MM.1S (cell line): Measurements from ENCODE around the gene VPS54.
"Not testable (repeated sequence)": the region's sequence is repeated elsewhere in the genome, so short reads cannot be mapped to it uniquely, and the experiment has no call there.

Source experiments
- DNase-seq: peaks from one replicate; pipeline ENCODE4 v3.0.0-alpha.2; 2015
- H2AFZ ChIP-seq: fragments of 300-600 bp; sonication (generic); 2 replicates; pipeline ENCODE4 v1.6.0; 2016; ENCODE audit warnings: antibody characterized with exemption, low read length
- H3F3A ChIP-seq: fragments of 300-600 bp; sonication (generic); 2 replicates; pipeline ENCODE4 v1.6.1; 2016; ENCODE audit warnings: mild to moderate bottlenecking, antibody characterized with exemption, low read length, moderate library complexity, mixed read lengths; ENCODE audit not compliant: insufficient read depth
- H3K27ac ChIP-seq: fragments of 300-600 bp; sonication (generic); 2 replicates; pipeline ENCODE4 v1.5.1; 2016; ENCODE audit warnings: mild to moderate bottlenecking, low read length
- H3K27me3 ChIP-seq: fragments of 300-600 bp; sonication (generic); replicated peaks from 2 replicates; pipeline ENCODE4 v1.6.0; 2016; ENCODE audit warnings: low read length; ENCODE audit not compliant: insufficient read depth
- H3K36me3 ChIP-seq: fragments of 300-600 bp; sonication (generic); replicated peaks from 2 replicates; pipeline ENCODE4 v1.6.1; 2016; ENCODE audit warnings: mild to moderate bottlenecking, low read length, mixed read lengths; ENCODE audit not compliant: insufficient read depth
- H3K4me1 ChIP-seq: fragments of 300-600 bp; sonication (generic); 2 replicates; pipeline ENCODE4 v1.6.1; 2016; ENCODE audit warnings: low read length, mixed read lengths
- H3K4me2 ChIP-seq: fragments of 300-600 bp; sonication (generic); 2 replicates; pipeline ENCODE4 v1.6.0; 2016; ENCODE audit warnings: low read depth, low read length
- H3K4me3 ChIP-seq: fragments of 300-600 bp; sonication (generic); 2 replicates; pipeline ENCODE4 v1.5.1; 2016; ENCODE audit warnings: low read length, mixed read lengths
- H3K79me2 ChIP-seq: fragments of 300-600 bp; sonication (generic); 2 replicates; pipeline ENCODE4 v1.6.1; 2016; ENCODE audit warnings: mixed run types, low read length, mixed read lengths
- H3K9ac ChIP-seq: fragments of 300-600 bp; sonication (generic); 2 replicates; pipeline ENCODE4 v1.6.1; 2016; ENCODE audit warnings: low read length, mixed read lengths
- H3K9me2 ChIP-seq: fragments of 300-600 bp; sonication (generic); replicated peaks from 2 replicates; pipeline ENCODE4 v1.6.1; 2016; ENCODE audit warnings: mild to moderate bottlenecking, low read length, mixed read lengths; ENCODE audit not compliant: insufficient read depth
- H3K9me3 ChIP-seq: fragments of 300-600 bp; sonication (generic); replicated peaks from 2 replicates; pipeline ENCODE4 v1.6.1; 2016; ENCODE audit warnings: mild to moderate bottlenecking, low read length, mixed read lengths; ENCODE audit not compliant: insufficient read depth
- H4K20me1 ChIP-seq: fragments of 300-600 bp; sonication (generic); 2 replicates; pipeline ENCODE4 v1.6.1; 2016; ENCODE audit warnings: mild to moderate bottlenecking, low read length, moderate library complexity, mixed read lengths; ENCODE audit not compliant: insufficient read depth
- CTCF ChIP-seq: fragments of 300-600 bp; sonication (generic); IDR thresholded peaks from 2 replicates; pipeline ENCODE4 v1.5.1; 2016; ENCODE audit warnings: antibody characterized with exemption, low read length, mixed read lengths
- EZH2 ChIP-seq: fragments of 300-600 bp; sonication (generic); optimal IDR thresholded peaks from 2 replicates; pipeline ENCODE3; 2017; ENCODE audit warnings: low read depth, mild to moderate bottlenecking, antibody characterized with exemption, low read length, mixed read lengths
- EZH2phosphoT487 ChIP-seq: fragments of 300-600 bp; sonication (generic); IDR thresholded peaks from 2 replicates; pipeline ENCODE4 v1.6.1; 2018; ENCODE audit warnings: antibody characterized with exemption, low read length

Gene VPS54

GRCh38 chr2:63992061-63992685 lies 27.1 kb downstream of the VPS54 start:
- Histone ChIP-seq H3K4me1 (no peaks in the 10 kb centered on the region), H4K20me1 (no peaks in the 10 kb centered on the region), H3K4me3 (no peak overlapping the region), H3K27ac (no peak overlapping the region), H3K4me2 (no peak overlapping the region), H2AFZ (no peak overlapping the region), H3F3A (no peaks in the 10 kb centered on the region), H3K27me3 (no peaks in the 10 kb centered on the region), H3K36me3 (no peaks in the 10 kb centered on the region), H3K9me2 (no peaks in the 10 kb centered on the region), H3K79me2 (no peaks in the 10 kb centered on the region), H3K9me3 (no peaks in the 10 kb centered on the region), H3K9ac (no peak overlapping the region)
- no peak for TF ChIP-seq CTCF
- TF ChIP-seq EZH2 = no peak
- TF ChIP-seq EZH2phosphoT487 = no peak
- no peak for DNase-seq

DNA sequence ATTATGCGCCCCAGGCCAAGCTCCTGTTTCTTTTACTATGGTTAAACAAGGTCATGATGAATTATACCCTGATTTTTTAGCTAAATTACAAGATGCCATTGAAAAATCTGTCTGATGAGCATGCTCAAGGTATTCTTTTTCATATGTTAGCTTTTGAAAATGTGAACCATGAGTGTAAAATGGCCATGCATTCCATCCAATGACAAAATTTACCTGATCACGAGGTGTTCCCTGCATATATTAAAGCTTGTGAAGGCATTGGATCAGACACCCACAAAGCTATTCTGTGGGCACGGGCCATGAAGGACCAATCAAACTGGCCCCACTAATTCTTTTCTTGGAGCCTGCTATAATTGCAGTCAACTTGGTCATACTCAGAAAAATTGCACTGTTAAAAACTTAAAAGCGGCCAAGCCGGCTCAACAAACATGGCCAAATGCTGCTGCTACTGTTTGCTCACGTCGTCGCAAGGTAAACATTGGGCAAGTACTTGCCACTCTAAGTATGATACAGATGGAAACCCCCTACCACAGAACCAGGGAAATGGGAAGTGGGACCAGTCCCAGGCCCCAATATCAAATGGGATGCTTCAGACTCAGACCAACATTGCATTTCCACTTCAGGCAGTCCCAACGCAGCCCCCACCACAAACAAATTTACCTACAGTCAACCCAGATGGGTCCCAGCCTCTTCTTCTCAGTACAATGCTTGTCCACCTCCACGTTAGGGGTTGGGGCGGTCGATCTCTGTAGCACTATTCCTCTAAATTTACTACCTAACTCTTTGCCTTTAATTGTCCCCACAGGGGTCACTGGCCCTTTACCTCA lies 27.8 kb downstream of the VPS54 start:
- not testable (repeated sequence) for H3K79me2 ChIP-seq, H3K4me3 ChIP-seq, H3K4me2 ChIP-seq, H3K9me3 ChIP-seq, H3K27ac ChIP-seq, H3K4me1 ChIP-seq, H3K9ac ChIP-seq, H3K36me3 ChIP-seq, H3F3A ChIP-seq, H3K9me2 ChIP-seq, H4K20me1 ChIP-seq, H2AFZ ChIP-seq, DNase-seq, H3K27me3 ChIP-seq

DNA sequence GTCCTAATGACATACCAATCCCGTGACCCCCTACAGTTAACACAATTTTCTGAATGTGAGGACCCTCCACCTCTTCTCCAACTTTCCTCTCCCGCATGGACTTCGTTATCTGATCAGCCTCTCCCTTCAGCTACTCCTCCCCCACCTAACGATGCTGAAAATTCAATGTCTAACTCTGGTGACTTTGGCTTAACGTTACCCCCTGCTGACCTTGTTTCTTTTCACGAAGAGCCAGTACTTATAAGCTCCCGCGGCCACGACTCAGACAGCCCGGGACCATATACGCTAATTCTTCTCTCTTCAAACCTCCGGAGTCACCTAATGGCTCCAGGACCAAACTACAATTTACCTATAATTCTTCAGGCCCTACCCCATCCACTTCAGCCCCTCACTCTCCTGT lies 29.2 kb downstream of the VPS54 start:
- H3K79me2 ChIP-seq = no peaks in the 10 kb centered on the region
- H3K27me3 ChIP-seq = no peaks in the 10 kb centered on the region
- DNase-seq = no peak
- no peak overlapping the region for H3K9ac ChIP-seq
- H3K4me3 ChIP-seq = no peak overlapping the region
- no peaks in the 10 kb centered on the region for H3F3A ChIP-seq
- TF ChIP-seq CTCF (no peak), EZH2phosphoT487 (no peak), EZH2 (no peak)
- no peaks in the 10 kb centered on the region for H4K20me1 ChIP-seq
- no peak overlapping the region for H2AFZ ChIP-seq
- H3K4me1 ChIP-seq = no peaks in the 10 kb centered on the region
- H3K9me3 ChIP-seq = no peaks in the 10 kb centered on the region
- no peak overlapping the region for H3K4me2 ChIP-seq
- H3K27ac ChIP-seq = no peak overlapping the region
- H3K36me3 ChIP-seq = no peaks in the 10 kb centered on the region
- no peaks in the 10 kb centered on the region for H3K9me2 ChIP-seq

DNA sequence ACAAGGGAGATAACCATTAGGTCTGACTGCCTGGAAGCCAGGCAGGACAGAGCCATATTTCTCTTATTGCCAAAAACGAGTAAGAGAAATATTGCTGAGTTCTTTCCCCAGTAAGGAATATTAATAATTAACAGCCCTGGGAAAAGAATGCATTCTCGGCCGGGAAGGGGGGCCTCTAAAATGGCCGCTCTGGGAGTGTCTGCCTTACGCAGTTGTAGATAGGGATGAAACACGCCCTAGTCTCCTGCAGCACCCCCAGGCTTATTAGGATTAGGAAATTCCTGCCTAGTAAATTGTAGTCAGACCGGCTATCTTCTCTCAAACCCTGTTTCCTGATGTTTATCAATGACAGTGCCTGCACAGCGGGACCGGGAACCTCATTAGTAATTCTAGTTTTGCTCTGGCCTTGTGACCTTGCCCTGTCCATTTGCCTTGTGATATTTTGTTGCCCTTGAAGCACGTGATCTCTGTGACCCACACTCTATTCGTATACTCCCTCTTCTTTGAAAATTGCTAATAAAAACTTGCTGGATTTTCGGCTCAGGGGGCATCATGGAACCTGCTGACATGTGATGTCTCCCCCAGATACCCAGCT lies 30.3 kb downstream of the VPS54 start:
- not testable (repeated sequence) for H3K27me3 ChIP-seq, H3K9me2 ChIP-seq, H3K27ac ChIP-seq, H2AFZ ChIP-seq, H3K4me1 ChIP-seq, H3F3A ChIP-seq, DNase-seq, H3K9me3 ChIP-seq, H3K4me2 ChIP-seq, H3K36me3 ChIP-seq, H3K4me3 ChIP-seq, H4K20me1 ChIP-seq, H3K9ac ChIP-seq, H3K79me2 ChIP-seq
